LNCAP (cell line): Measurements from ENCODE around the gene SBF1.

Source experiments
- CTCF ChIP-seq: fragments of 450-650 bp; IDR thresholded peaks from 2 replicates; pipeline ENCODE4 v1.5.1; 2017; ENCODE audit warnings: mild to moderate bottlenecking

The SBF1 gene

GRCh38 chr22:50416996-50417395, 57.8 kb downstream of the SBF1 start:
- no peak for TF ChIP-seq CTCF

- TF ChIP-seq CTCF: no peak
Measured at GRCh38 chr22:50415426-50415825, 59.4 kb downstream of the SBF1 start.

GRCh38 chr22:50414476-50415248, 60.2 kb downstream of the SBF1 start:
- no peak for TF ChIP-seq CTCF

- TF ChIP-seq CTCF: no peak
Measured at GRCh38 chr22:50408311-50408710, 66.5 kb downstream of the SBF1 start.

- TF ChIP-seq CTCF: no peak
Measured at GRCh38 chr22:50406416-50407170, 68.2 kb downstream of the SBF1 start.

- TF ChIP-seq CTCF: no peak
Measured at GRCh38 chr22:50403701-50404101, 71.1 kb downstream of the SBF1 start.

- no peak for TF ChIP-seq CTCF
Measured at GRCh38 chr22:50401907-50402306, 72.9 kb downstream of the SBF1 start.
